Stimulated activated CD8-positive, alpha-beta memory T cell treated with anti-CD3 and anti-CD28 coated beads, Interleukin-7, amount 100 ng/mL, for 4 hours (primary cell): ENCODE data around the gene AP1G1.

ENCODE experiments used
- DNase-seq, 2 donors: peaks; one replicate each; pipeline ENCODE4 v3.0.0-alpha.2; 2020; ENCODE audit warnings: low read depth in 2 of 2

Gene AP1G1

DNA sequence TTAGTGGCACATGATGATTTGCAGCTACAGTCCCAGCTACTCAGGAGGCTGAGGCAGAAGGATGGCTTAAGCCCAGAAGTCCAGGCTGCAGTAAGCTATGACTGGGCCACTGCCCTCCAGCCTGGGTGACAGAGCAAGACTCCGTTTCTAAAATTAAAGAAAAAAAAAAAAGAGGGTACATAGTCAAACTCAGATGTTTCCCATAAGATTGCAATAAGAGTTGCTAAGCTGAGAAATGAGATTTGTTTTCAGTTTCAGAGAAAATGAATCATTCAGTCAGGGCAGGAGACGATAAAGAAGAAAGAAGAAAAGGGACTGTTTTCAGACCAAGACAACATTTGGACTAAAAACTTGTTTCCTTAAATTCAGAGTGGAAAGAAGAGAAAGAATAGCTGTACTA is 54.0 kb downstream of the AP1G1 start:
- DNase-seq = no peak

DNA sequence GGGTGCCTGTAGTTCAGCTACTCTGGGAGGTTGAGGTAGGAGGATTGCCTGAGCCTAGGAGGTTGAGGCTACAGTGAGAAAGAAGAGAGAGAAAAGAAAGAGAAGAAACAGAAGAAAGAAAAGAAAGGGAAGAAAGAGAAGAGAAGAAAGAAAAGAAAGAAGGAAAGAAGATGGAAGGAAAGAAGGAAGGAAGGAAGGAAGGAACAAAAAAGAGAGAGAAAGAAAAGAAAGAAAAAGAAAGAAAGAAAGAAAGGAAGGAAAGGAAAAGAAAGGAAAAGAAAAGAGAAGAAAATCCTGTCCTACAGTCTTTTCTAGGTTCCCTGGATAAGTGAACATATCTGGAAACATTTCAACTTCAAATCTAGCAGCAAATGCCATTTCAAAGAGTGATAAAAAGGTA is 54.5 kb downstream of the AP1G1 start:
- no peak for DNase-seq

DNA sequence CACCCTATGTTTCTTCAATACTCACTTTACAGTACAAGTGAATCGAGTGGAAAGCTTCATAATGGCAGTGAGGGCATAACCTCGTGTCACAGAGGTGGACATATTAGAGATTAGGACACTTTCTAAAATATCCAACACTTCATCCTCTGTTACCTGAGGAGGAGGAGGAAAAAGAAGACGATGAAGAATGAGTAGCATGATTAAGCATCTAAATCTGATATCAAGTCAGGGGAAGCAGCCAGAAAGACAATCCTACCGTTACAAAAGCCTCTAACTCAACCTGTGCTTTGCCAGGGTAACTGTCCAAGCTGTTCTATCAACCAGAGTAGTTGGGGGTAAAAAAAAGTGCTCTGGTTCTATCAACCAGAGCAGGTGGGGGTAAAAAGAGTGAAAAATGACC is 60.4 kb downstream of the AP1G1 start:
- DNase-seq = no peak

DNA sequence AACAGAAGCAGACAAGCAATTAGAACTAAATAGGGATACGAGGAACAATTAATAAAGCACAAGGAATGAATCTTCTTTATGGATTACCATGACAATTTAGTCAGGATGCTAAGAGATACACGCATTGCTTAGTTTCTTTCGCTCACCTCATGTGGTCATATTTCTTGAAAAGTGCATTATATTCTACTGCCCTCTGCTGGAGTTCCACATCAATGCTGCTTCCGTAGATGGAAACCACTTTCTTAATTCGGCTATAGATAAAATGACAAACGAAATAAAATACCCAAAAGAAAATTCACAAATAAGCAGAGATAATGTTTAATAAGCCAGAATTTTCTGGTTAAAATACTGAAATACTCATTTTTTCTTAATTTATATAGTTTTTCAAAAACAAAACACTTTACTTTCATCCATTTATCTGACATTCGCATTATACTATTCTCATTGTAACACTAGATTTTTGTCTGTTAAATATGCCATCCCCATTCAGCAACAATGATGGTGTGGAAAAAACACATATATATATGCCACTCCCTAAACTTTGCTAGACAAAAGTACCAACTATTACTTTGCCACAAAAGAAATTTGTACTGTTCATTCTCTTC is 62.1 kb downstream of the AP1G1 start:
- DNase-seq = no peak

DNA sequence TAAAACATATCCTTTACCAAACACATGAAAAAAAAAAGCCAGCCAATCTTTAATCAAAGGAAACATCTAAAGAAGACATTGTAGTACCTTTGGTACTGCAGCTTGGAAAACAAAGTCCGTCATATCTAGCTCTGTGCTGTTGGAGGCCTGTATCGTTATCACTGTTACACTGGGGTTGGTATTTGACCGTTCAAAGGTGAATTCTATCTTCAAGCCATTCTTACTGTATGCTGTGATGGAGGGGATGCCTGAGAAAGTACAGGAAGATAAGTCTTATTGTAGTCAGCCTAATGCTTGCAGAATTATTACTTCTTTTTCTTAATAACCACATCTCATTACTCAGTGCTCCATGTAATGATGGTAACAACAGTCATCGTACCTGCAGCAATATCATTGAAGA is 69.8 kb downstream of the AP1G1 start:
- no peak for DNase-seq

DNA sequence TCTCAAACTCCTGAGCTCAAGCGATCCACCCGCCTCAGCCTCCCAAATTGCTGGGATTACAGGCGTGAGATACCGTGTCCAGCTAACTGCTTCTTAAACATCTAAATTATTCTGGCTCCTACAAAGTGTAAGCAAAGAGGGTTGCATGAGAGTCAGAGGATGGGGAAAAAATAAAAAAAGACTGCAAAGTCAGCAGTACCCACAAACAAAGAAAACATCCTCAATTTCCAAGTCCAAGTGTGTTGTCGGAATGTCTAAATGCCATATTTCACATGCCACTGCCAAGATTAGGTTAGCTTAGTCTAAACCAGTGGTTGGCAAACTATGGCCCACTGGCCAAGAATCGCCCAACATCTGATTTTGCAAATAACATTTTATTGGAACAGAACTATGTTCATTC is 71.1 kb downstream of the AP1G1 start:
- no peak for DNase-seq

DNA sequence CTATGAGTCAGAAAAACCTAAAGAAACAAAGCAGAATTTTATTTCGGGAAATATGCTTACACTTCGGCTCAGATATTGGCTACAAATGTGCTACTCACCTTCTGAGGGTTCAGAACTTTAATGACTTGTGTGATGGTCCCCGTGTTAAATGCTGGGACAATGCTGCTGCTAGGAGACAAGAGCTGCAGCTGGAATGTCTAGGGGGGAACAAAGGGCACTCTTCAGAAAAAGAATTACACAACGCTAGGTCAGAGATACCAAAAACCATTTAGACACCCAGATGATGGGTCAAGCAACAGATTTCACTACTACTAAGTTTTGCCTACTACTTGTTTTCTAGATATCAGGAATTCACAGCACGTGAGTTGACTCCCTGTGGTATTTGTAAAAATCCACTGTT is 74.1 kb downstream of the AP1G1 start:
- no peak for DNase-seq

DNA sequence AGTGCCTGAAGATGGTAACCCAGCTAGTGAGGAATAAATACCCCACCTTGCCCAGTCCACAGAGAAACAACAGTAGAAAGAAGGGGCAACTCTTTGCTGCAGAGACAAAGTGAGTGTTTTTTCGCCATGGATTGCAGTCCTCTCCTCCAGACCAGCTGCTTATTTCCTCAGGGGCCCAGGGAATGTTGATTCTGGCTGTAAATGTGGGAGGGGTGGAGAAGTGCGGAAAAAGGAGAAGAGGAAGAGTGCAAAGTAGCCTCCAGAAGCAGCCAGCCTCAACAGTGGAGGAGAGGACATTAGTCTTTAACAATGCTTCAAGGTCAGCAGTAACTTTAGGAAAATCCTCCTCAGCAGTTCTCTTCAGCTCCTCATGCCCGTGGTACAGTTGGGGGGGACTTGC is 76.0 kb downstream of the AP1G1 start:
- no peak for DNase-seq

DNA sequence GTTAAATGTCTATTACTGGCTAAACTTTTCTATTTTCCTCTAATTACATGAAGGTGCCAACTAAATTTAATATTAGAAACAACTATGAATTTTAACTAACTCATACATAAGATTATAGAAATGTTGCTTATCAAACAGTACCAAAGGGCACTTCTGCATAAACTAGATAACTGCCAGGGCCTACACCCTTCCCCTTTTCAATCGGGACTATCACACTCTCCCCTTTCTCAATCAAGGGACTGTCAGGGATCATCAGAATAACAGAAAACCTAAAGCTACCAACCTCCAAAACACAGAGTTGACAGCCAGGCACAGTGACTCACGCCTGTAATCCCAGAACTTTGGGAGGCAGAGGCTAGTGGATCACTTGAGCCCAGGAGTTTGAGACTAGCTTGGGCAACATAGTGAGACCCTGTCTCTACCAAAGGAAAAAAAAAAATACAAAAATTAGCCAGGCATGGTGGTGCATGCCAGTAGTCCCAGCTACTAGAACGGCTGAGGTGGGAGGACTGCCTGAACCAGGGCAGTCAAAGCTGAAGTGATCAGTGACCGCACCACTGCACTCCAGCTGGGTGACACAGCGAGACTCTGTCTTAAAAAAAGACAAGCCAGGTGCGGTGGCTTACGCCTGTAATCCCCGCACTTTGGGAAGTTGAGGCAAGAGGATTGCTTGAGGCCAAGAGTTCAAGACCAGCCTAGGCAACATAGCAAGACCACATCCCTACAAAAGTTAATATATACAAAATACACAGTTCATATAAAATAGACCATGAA is 80.9 kb downstream of the AP1G1 start:
- no peak for DNase-seq

DNA sequence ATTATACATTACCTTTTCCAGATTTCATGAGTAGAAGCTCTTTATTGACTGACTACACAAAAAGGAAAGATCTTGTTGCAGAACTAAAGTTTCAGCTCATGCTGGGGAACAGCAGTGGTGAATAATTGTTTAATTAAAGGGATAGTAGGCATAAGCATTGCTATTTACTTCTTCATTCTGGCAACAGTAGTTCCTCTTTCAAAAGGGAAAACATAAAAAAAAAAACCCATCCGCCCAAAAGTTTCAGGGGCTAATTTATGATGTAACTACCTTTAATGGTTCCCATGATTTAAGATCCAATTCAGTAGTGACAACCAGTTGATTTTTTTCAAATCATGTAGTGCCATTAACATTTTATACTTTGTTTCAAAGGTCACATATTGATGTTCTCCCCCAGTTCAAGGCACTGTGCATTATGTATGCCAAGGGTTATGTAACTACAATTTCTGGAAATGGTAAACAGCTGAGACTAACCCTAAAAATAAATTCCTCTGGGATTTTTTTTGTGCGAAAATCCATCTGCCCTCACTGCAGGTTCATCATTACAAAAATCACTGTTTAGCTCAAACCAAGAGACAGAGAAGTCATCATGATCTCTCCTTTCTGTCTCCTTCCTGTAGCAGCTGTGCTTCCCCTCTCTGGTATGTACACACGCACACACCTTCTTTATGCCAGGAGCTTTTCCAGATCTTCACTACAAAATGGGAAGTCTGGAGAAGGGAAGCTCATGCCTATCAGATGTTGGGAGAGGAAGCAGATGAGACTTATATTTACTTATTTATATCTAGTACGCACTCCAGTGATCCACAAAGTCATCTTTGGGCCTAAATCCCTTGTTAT is 81.9 kb downstream of the AP1G1 start:
- no peak for DNase-seq

DNA sequence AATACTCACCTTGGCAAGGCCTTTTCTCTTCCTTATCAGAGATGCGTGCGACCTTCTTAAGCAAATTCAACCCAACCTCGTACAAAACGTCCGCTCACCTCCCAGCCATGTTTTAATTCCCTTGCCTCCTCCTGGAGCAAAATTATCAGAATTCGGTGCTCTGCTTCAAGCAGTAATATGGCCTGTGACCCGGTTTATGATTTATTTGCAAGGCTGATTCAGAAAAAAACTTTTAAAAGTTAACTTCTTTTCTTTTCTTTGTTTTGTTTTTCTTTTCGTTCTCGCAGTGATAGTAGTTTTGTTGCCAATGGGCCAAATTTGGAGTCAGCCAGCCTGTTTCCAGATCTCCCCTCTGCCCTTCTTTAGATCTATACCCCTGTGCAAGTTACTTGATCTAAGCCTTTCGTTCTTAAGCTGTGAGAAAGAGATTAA is 84.3 kb downstream of the AP1G1 start, which contains the start of gene PHLPP2:
PHLPP2 (minus strand) TSS at position 382 of the 432 bp plus-strand sequence. CDS start 9,906 bp downstream, outside the sequence.
- DNase-seq = no peak

DNA sequence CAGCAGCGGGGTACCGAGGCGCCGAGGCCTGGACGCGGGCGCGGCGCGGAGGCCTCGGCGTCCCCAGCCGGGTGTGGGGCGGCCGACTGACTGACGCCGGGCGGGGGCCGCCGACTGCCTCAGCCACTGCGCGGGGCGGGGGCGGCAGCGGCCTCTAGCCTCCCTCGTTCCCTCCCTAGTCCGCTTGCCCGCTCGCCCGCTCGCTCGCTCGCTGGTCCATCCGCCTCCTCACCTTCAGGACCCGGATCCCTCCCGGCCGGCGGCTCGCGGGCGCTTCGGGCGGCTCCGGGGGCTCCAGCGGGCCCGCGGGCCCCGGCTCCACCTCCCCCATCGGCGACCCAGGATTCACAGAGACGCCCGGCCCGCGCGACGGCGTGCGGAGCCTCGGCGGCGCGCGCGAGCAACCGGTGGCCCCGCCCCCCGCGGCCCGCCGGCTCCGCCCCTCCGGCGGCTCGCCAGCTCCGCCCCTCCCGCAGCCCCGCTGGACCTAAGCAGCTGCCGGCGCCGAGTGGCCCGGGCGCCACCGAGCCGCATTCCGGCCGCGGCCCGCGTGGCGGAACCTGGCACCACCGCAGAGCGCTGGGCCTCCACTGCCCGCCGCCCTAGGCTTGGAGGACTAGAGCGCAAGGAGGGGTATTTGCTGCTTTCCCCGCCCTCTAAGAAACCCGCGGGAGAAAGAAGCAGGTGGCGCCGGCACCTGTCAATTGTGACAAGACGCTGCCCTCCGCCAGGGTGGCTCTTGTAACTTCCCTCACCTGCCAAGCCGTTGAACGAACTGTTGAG is 84.9 kb downstream of the AP1G1 start:
- peak; percentile 37 to 76 for DNase-seq

DNA sequence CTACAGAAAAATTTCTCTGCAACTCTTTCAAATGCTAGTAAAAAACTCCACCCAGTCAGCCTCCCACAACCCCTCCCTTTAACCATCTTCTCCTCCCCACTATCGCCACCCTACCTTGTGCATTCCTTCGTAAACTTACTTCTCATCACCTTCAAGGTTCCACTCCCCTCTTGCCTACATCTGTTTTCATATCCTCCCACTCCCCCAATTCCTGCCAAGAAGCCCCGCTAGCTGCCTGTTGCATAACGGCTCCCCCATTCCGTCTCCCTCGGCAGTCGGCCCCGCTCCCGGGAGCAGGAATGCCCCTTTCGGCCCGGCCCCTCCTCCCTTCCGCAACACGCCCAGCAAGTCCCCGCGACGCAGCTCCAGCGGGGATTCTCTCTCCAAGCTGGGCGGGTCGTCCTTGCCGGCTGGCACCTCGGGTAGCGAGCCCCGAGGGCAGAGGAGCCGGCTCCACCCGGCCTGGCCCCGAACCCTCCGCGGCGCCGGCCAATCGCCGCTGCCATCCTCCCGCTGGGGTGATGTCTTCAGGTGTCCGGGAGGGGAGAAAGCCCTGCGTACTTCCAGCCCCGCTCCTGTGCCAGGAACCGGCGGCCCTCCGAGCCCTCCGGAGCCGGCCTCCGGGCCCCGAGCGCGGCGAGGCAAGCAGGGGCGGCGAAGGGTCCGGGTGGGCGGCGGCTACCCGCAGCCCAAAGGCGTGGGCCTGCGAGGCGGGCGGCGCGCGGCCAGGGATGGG is 85.7 kb downstream of the AP1G1 start:
- DNase-seq = peak in 1 of 2 donors; percentile 38

DNA sequence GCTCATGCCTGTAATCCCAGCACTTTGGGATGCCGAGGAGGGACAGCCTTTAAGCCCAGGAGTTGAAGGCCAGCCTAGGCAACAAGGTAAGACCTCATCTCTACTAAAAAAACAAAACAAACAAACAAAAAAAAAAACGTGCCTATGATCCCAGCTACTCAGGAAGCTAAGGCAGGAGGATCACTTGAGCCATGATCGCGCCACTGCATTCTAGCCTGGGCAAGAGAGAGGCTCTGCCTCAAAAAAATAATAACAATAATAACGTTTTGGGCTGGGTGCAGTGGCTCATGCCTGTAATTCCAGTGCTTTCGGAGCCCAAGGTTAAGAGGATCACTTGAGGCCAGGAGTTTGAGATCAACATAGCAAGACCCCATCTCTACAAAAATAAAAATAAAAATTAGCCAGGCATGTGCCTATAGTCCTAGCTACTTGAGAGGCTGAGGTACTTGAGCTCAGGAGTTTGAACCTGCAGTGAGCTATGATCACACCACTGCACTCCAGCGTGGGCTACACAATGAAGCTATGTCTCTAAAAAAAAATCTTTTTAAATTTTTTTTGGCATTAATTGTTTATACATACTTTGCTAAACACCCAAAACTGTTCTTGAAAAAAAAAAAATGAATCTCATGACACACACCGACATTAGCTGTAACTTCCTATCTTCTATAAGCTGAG is 87.4 kb downstream of the AP1G1 start:
- DNase-seq = no peak

DNA sequence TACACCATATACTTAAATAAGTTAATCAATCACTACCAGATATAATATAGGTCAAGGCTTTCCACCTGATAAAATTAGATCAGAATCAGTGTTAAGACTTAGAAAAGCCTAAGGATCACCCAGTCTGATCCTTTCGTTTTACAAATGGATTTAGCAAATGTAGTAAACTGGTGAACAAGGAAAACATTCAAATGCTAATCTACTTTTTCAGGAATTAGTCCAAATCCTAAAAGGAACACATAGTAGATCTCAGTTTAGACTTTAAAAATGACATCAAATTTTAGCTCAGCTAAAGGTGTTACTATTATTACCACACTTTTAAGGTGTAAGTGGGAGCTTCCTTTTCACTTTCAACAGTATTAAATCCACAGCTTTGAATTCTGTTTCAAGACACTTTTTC is 96.1 kb downstream of the AP1G1 start:
- DNase-seq = no peak

DNA sequence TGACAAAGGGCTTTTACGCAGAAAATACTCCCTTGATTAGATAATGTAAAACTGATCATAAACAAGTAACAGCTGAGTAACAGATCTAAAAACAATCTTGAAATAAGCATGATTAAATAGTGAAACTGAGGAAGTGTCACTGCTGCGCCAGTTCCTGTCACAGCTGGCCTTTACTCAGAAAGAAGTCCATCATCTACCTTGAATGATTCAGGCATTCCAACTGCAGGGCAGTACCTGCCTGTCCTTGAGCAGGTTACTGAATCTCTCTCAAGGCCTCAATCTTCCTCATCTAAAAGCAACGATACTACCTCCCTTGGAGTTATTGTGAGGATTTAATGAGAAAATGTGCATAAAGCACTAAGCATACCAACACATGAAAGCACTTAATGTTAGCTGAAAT is 96.8 kb downstream of the AP1G1 start:
- DNase-seq = no peak

DNA sequence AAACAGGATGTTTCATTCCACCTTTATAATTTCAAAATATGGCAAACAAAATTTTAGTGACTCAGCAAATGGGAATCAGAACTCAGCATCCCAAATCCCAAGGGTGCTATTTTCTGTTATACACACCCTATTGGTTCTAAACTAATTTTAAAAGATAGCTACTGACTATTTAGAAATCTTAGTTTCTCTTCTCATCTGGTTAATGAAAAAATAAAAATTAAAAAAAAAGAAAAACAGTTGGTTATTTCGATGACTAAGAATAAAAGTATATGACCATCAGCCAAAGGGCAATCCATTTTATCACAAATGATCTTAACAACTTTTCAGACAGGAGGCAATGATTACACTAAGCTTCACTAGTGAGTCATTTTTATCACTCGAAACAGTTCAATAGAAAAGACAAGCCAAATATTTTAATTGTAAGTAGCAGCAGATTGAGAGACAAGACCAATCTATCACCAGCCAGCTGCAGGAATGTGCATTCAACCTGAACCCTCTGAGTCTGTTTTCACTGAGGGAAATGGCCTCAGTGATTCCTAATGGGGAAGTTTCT is 99.3 kb downstream of the AP1G1 start:
- no peak for DNase-seq

DNA sequence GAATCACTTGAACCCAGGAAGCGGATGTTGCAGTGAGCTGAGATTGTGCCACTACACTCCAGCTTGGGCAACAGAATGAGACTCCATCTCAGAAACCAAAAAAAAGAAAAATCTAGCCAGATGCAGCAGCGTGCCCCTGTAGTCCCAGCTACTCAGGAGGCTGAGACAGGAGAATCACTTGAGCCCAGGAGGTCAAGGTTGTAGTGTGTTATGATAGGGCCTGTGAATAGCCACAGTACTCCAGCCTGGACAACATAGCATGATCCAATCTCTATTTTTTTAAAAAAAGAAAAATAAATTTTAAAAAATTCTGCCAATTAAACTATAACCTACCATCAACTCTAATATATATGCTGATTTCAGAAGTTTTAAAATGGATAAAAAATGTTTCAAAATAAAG is 99.9 kb downstream of the AP1G1 start:
- DNase-seq = no peak

DNA sequence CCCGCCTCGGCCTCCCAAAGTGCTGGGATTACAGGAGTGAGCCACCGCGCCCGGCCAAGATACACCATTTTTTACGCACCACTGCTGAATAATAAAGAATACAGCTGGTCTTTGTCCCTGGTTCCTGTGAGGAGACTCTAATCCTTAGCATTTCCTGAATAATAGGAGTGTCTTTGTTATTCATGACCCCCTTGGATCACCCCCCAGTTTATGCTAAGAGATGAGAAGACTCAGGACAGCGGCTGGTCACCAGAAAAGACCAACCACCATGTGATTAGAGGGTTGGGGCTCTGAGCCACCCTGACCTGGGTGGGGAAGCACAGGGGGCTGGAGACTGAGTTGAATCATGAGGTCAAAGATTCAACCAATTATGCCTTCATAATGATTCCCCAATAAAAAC is 101.4 kb downstream of the AP1G1 start:
- DNase-seq = no peak

DNA sequence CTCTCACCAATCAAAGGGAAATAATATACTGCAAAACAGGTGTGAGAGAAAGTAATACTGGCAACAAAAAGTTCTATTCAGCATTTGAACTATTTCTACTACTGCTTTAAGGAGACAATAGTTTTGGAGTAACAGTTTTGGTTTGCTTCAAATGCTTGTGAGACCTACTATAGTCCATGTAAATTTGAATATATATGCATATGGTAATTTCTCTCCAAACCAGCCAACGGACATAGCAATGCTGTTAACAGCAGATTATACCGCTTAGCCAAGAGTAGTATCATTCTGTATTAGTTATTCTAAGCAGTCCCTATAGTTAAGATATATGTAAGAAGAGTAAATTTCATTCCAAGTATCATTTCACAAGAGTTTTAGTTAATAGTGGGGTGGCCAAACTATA is 102.6 kb downstream of the AP1G1 start:
- DNase-seq = no peak
